ENCODE results near the gene CUL5. TPM values are rescaled to one million over a fixed set of nuclear protein-coding genes. Genes with fewer than 3 reads are reported as not detected.

CUL5 gene
- total RNA-seq, 1 donor from 2014 or later: 51.7 TPM

DNA sequence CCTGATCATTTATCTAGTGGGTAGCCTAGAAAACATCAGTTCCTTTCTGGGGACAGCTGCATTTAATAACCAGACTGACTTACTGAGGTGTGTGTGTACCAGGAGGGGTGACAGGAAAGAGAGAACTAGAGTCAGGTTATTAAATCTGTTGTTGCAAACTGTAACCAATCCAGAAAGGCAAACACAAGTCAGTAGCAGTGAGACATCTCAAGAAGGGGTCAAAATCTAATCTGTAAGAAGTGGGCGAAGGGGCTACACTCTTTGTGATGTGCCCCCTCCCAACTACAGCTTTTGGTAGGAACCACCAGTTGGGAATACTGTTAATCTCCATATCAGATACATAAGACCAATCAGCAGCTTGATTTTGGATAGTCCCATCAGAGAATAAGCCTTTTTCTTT lies 26.3 kb downstream of the CUL5 start:
- no peak for DNase-seq (ENCODE audit: low spot score in 2 of 2, unreplicated experiment in 2 of 2)
- TF ChIP-seq CTCF (IDR thresholded peaks at IDR 0.05; ENCODE audit: unreplicated experiment): no peak
- Mint-ChIP-seq H3K4me3 (no peak overlapping the region), H3K36me3 (peaks cover 24% of the 10 kb centered on the region), H3K27me3 (ENCODE audit: low read depth) (no peaks in the 10 kb centered on the region), H3K9me3 (peaks cover 5% of the 10 kb centered on the region), H3K4me1 (peaks cover 16% of the 10 kb centered on the region), H3K27ac (peak overlapping the region; percentile 31)

GRCh38 chr11:108035690-108036089 lies 27.0 kb downstream of the CUL5 start:
- Mint-ChIP-seq H3K27me3 (ENCODE audit: low read depth) (no peaks in the 10 kb centered on the region), H3K9me3 (peaks cover 5% of the 10 kb centered on the region), H3K4me3 (no peak overlapping the region), H3K4me1 (peaks cover 16% of the 10 kb centered on the region), H3K36me3 (peaks cover 23% of the 10 kb centered on the region), H3K27ac (peak overlapping the region; percentile 80)
- TF ChIP-seq CTCF (IDR thresholded peaks at IDR 0.05; ENCODE audit: unreplicated experiment): no peak
- DNase-seq (ENCODE audit: low spot score in 2 of 2, unreplicated experiment in 2 of 2): no peak

DNA sequence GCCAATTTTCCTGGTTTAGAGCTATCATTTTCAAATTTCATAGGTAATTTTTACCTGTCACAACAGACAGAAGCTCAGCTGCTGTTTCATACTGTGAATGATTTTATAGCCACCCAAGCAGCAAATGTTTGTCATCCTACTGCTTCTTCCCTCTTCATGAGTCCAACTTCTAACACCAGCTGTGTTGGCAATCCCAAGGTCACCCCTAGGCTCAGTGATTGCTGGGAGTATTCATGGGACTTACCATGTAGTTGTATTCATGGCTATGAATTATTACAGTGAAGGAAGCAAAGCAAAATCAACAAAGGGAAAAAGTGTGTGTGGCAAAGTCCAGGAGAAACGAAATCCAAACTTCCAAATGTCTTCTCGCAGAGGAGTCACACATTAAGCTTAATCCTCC lies 28.5 kb downstream of the CUL5 start:
- TF ChIP-seq CTCF (IDR thresholded peaks at IDR 0.05; ENCODE audit: unreplicated experiment): no peak
- H3K4me1 Mint-ChIP-seq: peaks cover 16% of the 10 kb centered on the region
- H3K27me3 Mint-ChIP-seq (ENCODE audit: low read depth): no peaks in the 10 kb centered on the region
- H3K4me3 Mint-ChIP-seq: no peak overlapping the region
- H3K36me3 Mint-ChIP-seq: peaks cover 14% of the 10 kb centered on the region
- no peaks in the 10 kb centered on the region for H3K9me3 Mint-ChIP-seq
- no peak overlapping the region for H3K27ac Mint-ChIP-seq
- DNase-seq (ENCODE audit: low spot score in 2 of 2, unreplicated experiment in 2 of 2): no peak

DNA sequence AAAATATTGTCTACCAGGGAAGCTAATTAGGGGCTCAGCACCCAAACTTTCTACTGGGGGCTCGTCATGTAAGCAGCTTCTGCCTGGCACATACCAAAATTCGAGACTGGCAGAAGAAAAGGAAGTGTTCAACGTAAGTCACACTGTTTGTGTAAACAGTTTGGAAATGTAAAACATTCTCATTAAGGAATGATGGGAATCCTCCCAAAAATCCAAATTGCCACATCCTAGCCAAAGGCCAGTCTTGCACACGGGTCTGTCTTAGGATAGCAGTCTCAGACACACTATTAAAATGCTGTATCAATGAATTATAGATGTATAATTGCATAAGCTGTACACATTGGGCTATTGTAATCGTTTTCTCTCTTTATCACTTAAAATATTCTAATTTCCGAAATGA lies 28.9 kb downstream of the CUL5 start:
- no peak overlapping the region for H3K4me3 Mint-ChIP-seq
- DNase-seq (ENCODE audit: low spot score in 2 of 2, unreplicated experiment in 2 of 2): no peak

GRCh38 chr11:108048269-108048668 lies 39.6 kb downstream of the CUL5 start:
- Mint-ChIP-seq H3K9me3 (no peaks in the 10 kb centered on the region), H3K27me3 (ENCODE audit: low read depth) (no peaks in the 10 kb centered on the region), H3K27ac (peak overlapping the region; percentile 34), H3K4me1 (no peaks in the 10 kb centered on the region), H3K4me3 (no peak overlapping the region), H3K36me3 (peaks cover 22% of the 10 kb centered on the region)
- DNase-seq (ENCODE audit: low spot score in 2 of 2, unreplicated experiment in 2 of 2): no peak
- no peak for TF ChIP-seq CTCF (IDR thresholded peaks at IDR 0.05; ENCODE audit: unreplicated experiment)

More for the DNA sequence above, 28.9 kb downstream of the CUL5 start:
- Mint-ChIP-seq H3K27me3 (ENCODE audit: low read depth) (no peaks in the 10 kb centered on the region), H3K4me1 (peaks cover 16% of the 10 kb centered on the region), H3K27ac (no peak overlapping the region), H3K9me3 (no peaks in the 10 kb centered on the region), H3K36me3 (peaks cover 16% of the 10 kb centered on the region)
- no peak for TF ChIP-seq CTCF (IDR thresholded peaks at IDR 0.05; ENCODE audit: unreplicated experiment)

- H3K4me3 Mint-ChIP-seq: no peak overlapping the region
- H3K27me3 Mint-ChIP-seq (ENCODE audit: low read depth): no peaks in the 10 kb centered on the region
- no peak for DNase-seq (ENCODE audit: low spot score in 2 of 2, unreplicated experiment in 2 of 2)
- peaks cover 49% of the 10 kb centered on the region for H3K36me3 Mint-ChIP-seq
- H3K27ac Mint-ChIP-seq: peak overlapping the region; percentile 30
- H3K9me3 Mint-ChIP-seq: peaks cover 15% of the 10 kb centered on the region
- peaks cover 1% of the 10 kb centered on the region for H3K4me1 Mint-ChIP-seq
- TF ChIP-seq CTCF (IDR thresholded peaks at IDR 0.05; ENCODE audit: unreplicated experiment): no peak
These were observed 53.6 kb downstream of the CUL5 start for GRCh38 chr11:108062336-108062735.
